ENCODE results near the gene UBASH3A.

GRCh38 chr21:42365770-42366169, 37.9 kb upstream of the UBASH3A start:
- no peak for TF ChIP-seq POLR2AphosphoS5 (IDR thresholded peaks at IDR 0.05)
- TF ChIP-seq CTCF (IDR thresholded peaks at IDR 0.05) = no peak
- no peak for TF ChIP-seq POLR2A (IDR thresholded peaks at IDR 0.05)
